ENCODE results near the gene GFOD1. TPM values are rescaled to one million over a fixed set of nuclear protein-coding genes. Genes with fewer than 3 reads are reported as not detected.

Gene GFOD1
- total and polyA plus RNA-seq, 2 donors (not counting 1 experiment from before 2014, with no cell fraction given): 10.5 to 25.3 TPM

GRCh38 chr6:13494137-13494536 is 6.7 kb upstream of the GFOD1 start:
- Histone ChIP-seq H3K27me3 (ENCODE audit: control insufficient read depth, insufficient read depth, low read length) (no peaks in the 10 kb centered on the region), H3K4me1 (ENCODE audit: control insufficient read depth, extremely low read depth, insufficient read depth, low read length) (no peaks in the 10 kb centered on the region), H3K9ac (ENCODE audit: insufficient read depth, low read length) (no peak overlapping the region), H3K4me2 (ENCODE audit: extremely low read depth, insufficient read depth, low read length) (no peak overlapping the region), H3K36me3 (ENCODE audit: control insufficient read depth, insufficient read depth, low read length) (no peaks in the 10 kb centered on the region), H4K20me1 (ENCODE audit: control insufficient read depth, extremely low read depth, insufficient read depth, low read length) (no peaks in the 10 kb centered on the region), H3K27ac (ENCODE audit: insufficient read depth, low read length) (no peak overlapping the region), H3K4me3 (replicated peaks in 1 of 4; ENCODE audit: control extremely low read depth in 1 of 4, insufficient read depth in 1 of 4, low read depth in 3 of 4, low read length in 4 of 4) (no peak overlapping the region), H3K79me2 (ENCODE audit: control insufficient read depth, insufficient read depth, low read length) (no peaks in the 10 kb centered on the region), H2AFZ (ENCODE audit: low read length) (no peak overlapping the region), H3K9me3 (ENCODE audit: control insufficient read depth, insufficient read depth, low read depth, low read length) (no peaks in the 10 kb centered on the region)
- DNase-seq (ENCODE audit: low read depth in 2 of 2): no peak
- TF ChIP-seq CTCF (conservative IDR thresholded peaks at IDR 0.05 in 1 of 2, IDR thresholded peaks at IDR 0.05 in 1 of 2; ENCODE audit: low read depth in 1 of 2, low read length in 2 of 2) (no peak), EZH2 (IDR thresholded peaks at IDR 0.05; ENCODE audit: low read length, missing control alignments) (no peak)

GRCh38 chr6:13493147-13493546 is 5.7 kb upstream of the GFOD1 start:
- Histone ChIP-seq H3K4me3 (replicated peaks in 1 of 4; ENCODE audit: control extremely low read depth in 1 of 4, insufficient read depth in 1 of 4, low read depth in 3 of 4, low read length in 4 of 4) (no peak overlapping the region), H3K36me3 (ENCODE audit: control insufficient read depth, insufficient read depth, low read length) (no peaks in the 10 kb centered on the region), H3K9ac (ENCODE audit: insufficient read depth, low read length) (no peak overlapping the region), H2AFZ (ENCODE audit: low read length) (no peak overlapping the region), H3K79me2 (ENCODE audit: control insufficient read depth, insufficient read depth, low read length) (no peaks in the 10 kb centered on the region), H4K20me1 (ENCODE audit: control insufficient read depth, extremely low read depth, insufficient read depth, low read length) (no peaks in the 10 kb centered on the region), H3K27ac (ENCODE audit: insufficient read depth, low read length) (no peak overlapping the region), H3K4me2 (ENCODE audit: extremely low read depth, insufficient read depth, low read length) (no peak overlapping the region), H3K4me1 (ENCODE audit: control insufficient read depth, extremely low read depth, insufficient read depth, low read length) (no peaks in the 10 kb centered on the region), H3K27me3 (ENCODE audit: control insufficient read depth, insufficient read depth, low read length) (no peaks in the 10 kb centered on the region), H3K9me3 (ENCODE audit: control insufficient read depth, insufficient read depth, low read depth, low read length) (no peaks in the 10 kb centered on the region)
- no peak for TF ChIP-seq CTCF (conservative IDR thresholded peaks at IDR 0.05 in 1 of 2, IDR thresholded peaks at IDR 0.05 in 1 of 2; ENCODE audit: low read depth in 1 of 2, low read length in 2 of 2)
- no peak for DNase-seq (ENCODE audit: low read depth in 2 of 2)

- H3K27ac ChIP-seq (ENCODE audit: insufficient read depth, low read length): no peak overlapping the region
- H3K4me2 ChIP-seq (ENCODE audit: extremely low read depth, insufficient read depth, low read length): no peak overlapping the region
- H3K9me3 ChIP-seq (ENCODE audit: control insufficient read depth, insufficient read depth, low read depth, low read length): no peaks in the 10 kb centered on the region
- TF ChIP-seq CTCF (conservative IDR thresholded peaks at IDR 0.05 in 1 of 2, IDR thresholded peaks at IDR 0.05 in 1 of 2; ENCODE audit: low read depth in 1 of 2, low read length in 2 of 2) (no peak), EZH2 (IDR thresholded peaks at IDR 0.05; ENCODE audit: low read length, missing control alignments) (no peak)
- no peak for DNase-seq (ENCODE audit: low read depth in 2 of 2)
- H2AFZ ChIP-seq (ENCODE audit: low read length): no peak overlapping the region
- H3K4me1 ChIP-seq (ENCODE audit: control insufficient read depth, extremely low read depth, insufficient read depth, low read length): no peaks in the 10 kb centered on the region
- H3K27me3 ChIP-seq (ENCODE audit: control insufficient read depth, insufficient read depth, low read length): no peaks in the 10 kb centered on the region
- H3K4me3 ChIP-seq (replicated peaks in 1 of 4; ENCODE audit: control extremely low read depth in 1 of 4, insufficient read depth in 1 of 4, low read depth in 3 of 4, low read length in 4 of 4): no peak overlapping the region
- no peak overlapping the region for H3K9ac ChIP-seq (ENCODE audit: insufficient read depth, low read length)
- no peaks in the 10 kb centered on the region for H3K79me2 ChIP-seq (ENCODE audit: control insufficient read depth, insufficient read depth, low read length)
- H4K20me1 ChIP-seq (ENCODE audit: control insufficient read depth, extremely low read depth, insufficient read depth, low read length): no peaks in the 10 kb centered on the region
- no peaks in the 10 kb centered on the region for H3K36me3 ChIP-seq (ENCODE audit: control insufficient read depth, insufficient read depth, low read length)
Observed at GRCh38 chr6:13492357-13492756, 5.0 kb upstream of the GFOD1 start.

Data from fibroblast of lung (primary cell).